SK-N-SH treated with all-trans-retinoic acid at 6 μM for 48 hours (cell line): ENCODE data around the gene ZNF212.

ENCODE experiments used
- ATAC-seq: fragments of 200-7000 bp; cut with Tn5 transposase; 3 replicates; pipeline ENCODE4 v1.9.1; 2020; ENCODE audit warnings: mild to moderate bottlenecking, moderate library complexity
- ARNTL ChIP-seq: fragments of 450-650 bp; formaldehyde crosslinking; IDR thresholded peaks from 2 replicates; pipeline ENCODE4 v1.5.0; 2020; ENCODE audit warnings: low read depth, mild to moderate bottlenecking, moderate library complexity, borderline replicate concordance
- BACH2 ChIP-seq: fragments of 250-450 bp; sonication (Bioruptor Pico); IDR thresholded peaks from 2 replicates; pipeline ENCODE4 v1.9.0; 2021; ENCODE audit warnings: mild to moderate bottlenecking, borderline replicate concordance
- CSDC2 ChIP-seq: fragments of 250-450 bp; sonication (Bioruptor Pico); IDR thresholded peaks from 2 replicates; pipeline ENCODE4 v1.5.0; 2020; ENCODE audit warnings: mild to moderate bottlenecking, moderate library complexity
- ESRRG ChIP-seq: fragments of 250-450 bp; sonication (Bioruptor Pico); IDR thresholded peaks from 2 replicates; pipeline ENCODE4 v1.6.1; 2021; ENCODE audit warnings: mild to moderate bottlenecking
- GLIS3 ChIP-seq: fragments of 250-450 bp; sonication (Bioruptor Pico); IDR thresholded peaks from 2 replicates; pipeline ENCODE4 v1.5.0; 2020; ENCODE audit warnings: mild to moderate bottlenecking, moderate library complexity
- ISL1 ChIP-seq: fragments of 250-450 bp; sonication (Bioruptor Pico); IDR thresholded peaks from 2 replicates; pipeline ENCODE4 v2.1.2; 2022; ENCODE audit warnings: mild to moderate bottlenecking, moderate library complexity
- OSR1 ChIP-seq: fragments of 250-450 bp; sonication (Bioruptor Pico); IDR thresholded peaks from 2 replicates; pipeline ENCODE4 v1.8.0; 2022; ENCODE audit warnings: moderate library complexity, mild to moderate bottlenecking, inconsistent platforms
- PPARA ChIP-seq: fragments of 250-450 bp; sonication (Bioruptor Pico); IDR thresholded peaks from 2 replicates; pipeline ENCODE4 v1.5.0; 2020; ENCODE audit warnings: mild to moderate bottlenecking, borderline replicate concordance
- RARB ChIP-seq: fragments of 250-450 bp; sonication (Bioruptor Pico); IDR thresholded peaks from 2 replicates; pipeline ENCODE4 v1.8.0; 2021; ENCODE audit warnings: mild to moderate bottlenecking, moderate library complexity
- SNAI2 ChIP-seq: fragments of 250-450 bp; sonication (Bioruptor Pico); IDR thresholded peaks from 2 replicates; pipeline ENCODE4 v1.5.0; 2020; ENCODE audit warnings: mild to moderate bottlenecking, moderate library complexity
- TCF4 ChIP-seq: fragments of 250-450 bp; sonication (Bioruptor Pico); IDR thresholded peaks from 2 replicates; pipeline ENCODE4 v1.8.0; 2021; ENCODE audit warnings: mild to moderate bottlenecking, moderate library complexity, borderline replicate concordance
- TOX ChIP-seq: fragments of 250-450 bp; sonication (Bioruptor Pico); IDR thresholded peaks from 2 replicates; pipeline ENCODE4 v1.8.0; 2021; ENCODE audit warnings: mild to moderate bottlenecking, moderate library complexity, borderline replicate concordance
- ZC3H10 ChIP-seq: fragments of 250-450 bp; sonication (Bioruptor Pico); IDR thresholded peaks from 2 replicates; pipeline ENCODE4 v1.5.1; 2021; ENCODE audit warnings: mild to moderate bottlenecking, moderate library complexity
- ZFP3 ChIP-seq: fragments of 250-450 bp; sonication (Bioruptor Pico); IDR thresholded peaks from 2 replicates; pipeline ENCODE4 v1.5.0; 2020; ENCODE audit warnings: mild to moderate bottlenecking, moderate library complexity
- ZFP30 ChIP-seq: fragments of 450-650 bp; formaldehyde crosslinking; IDR thresholded peaks from 2 replicates; pipeline ENCODE4 v1.5.0; 2022; ENCODE audit warnings: mild to moderate bottlenecking, moderate library complexity
- ZNF565 ChIP-seq: fragments of 450-650 bp; formaldehyde crosslinking; conservative IDR thresholded peaks from 2 replicates; pipeline ENCODE4 v1.5.0; 2020; ENCODE audit warnings: low read depth, mild to moderate bottlenecking, moderate library complexity
- ZNF70 ChIP-seq: fragments of 450-650 bp; formaldehyde crosslinking; IDR thresholded peaks from 2 replicates; pipeline ENCODE4 v1.5.0; 2020; ENCODE audit warnings: mild to moderate bottlenecking, moderate library complexity
- ZNF8 ChIP-seq: fragments of 450-650 bp; formaldehyde crosslinking; IDR thresholded peaks from 2 replicates; pipeline ENCODE4 v1.5.0; 2020; ENCODE audit warnings: mild to moderate bottlenecking, moderate library complexity
- TF ChIP-seq, protein P1 (sequence below): fragments of 250-450 bp; sonication (Bioruptor Pico); IDR thresholded peaks from 2 replicates; pipeline ENCODE4 v1.5.1; 2021; ENCODE audit warnings: mild to moderate bottlenecking, moderate library complexity
- TF ChIP-seq, protein P2 (sequence below): fragments of 250-450 bp; sonication (Bioruptor Pico); IDR thresholded peaks from 2 replicates; pipeline ENCODE4 v1.5.1; 2020; ENCODE audit warnings: low read depth, mild to moderate bottlenecking, moderate library complexity
- TF ChIP-seq, protein P3 (sequence below): fragments of 250-450 bp; sonication (Bioruptor Pico); IDR thresholded peaks from 2 replicates; pipeline ENCODE4 v1.5.0; 2020; ENCODE audit warnings: mild to moderate bottlenecking, moderate library complexity
- TF ChIP-seq, protein P4 (sequence below): fragments of 250-450 bp; sonication (Bioruptor Pico); IDR thresholded peaks from 2 replicates; pipeline ENCODE4 v1.8.0; 2020; ENCODE audit warnings: mild to moderate bottlenecking, moderate library complexity, borderline replicate concordance

Gene ZNF212

DNA sequence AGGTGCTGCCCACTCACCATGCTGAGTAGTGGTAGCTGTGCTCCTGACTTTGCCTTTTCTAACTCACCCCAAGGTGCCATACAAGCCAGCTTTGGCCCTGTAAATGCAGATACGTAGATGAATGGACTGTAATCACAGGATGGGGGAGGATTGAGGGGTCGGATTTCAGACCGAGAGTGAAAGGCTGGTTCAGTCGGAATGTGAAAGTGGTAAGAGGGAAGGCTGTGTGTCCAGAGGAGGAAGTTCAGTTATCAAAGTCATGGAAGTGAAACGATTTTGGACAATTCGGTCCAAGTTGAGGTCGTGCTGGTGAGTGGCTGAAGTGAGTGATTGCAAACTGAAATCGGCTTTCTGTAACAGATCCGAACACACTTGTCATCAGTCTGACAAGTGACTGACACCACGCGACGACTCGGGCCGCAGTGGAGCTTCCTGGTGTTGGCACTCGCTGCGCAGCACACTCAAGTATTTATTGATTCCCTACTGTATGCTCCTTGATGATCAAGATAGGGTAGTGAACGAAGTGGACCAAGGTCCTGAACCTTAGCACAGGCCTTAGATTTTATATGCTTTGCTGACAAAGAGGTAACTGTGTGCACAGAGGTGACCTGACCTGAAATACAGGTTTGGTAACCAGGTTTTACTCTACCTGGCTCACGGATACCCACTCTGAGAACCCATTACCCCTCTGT is 33.6 kb upstream of the ZNF212 start:
- ATAC-seq: no peak
- TF ChIP-seq, protein P1, sequence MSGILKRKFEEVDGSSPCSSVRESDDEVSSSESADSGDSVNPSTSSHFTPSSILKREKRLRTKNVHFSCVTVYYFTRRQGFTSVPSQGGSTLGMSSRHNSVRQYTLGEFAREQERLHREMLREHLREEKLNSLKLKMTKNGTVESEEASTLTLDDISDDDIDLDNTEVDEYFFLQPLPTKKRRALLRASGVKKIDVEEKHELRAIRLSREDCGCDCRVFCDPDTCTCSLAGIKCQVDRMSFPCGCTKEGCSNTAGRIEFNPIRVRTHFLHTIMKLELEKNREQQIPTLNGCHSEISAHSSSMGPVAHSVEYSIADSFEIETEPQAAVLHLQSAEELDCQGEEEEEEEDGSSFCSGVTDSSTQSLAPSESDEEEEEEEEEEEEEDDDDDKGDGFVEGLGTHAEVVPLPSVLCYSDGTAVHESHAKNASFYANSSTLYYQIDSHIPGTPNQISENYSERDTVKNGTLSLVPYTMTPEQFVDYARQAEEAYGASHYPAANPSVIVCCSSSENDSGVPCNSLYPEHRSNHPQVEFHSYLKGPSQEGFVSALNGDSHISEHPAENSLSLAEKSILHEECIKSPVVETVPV (CRISPR knock-in tag): no peak
- TF ChIP-seq ZFP30 (CRISPR knock-in tag) (no peak), CSDC2 (CRISPR knock-in tag) (no peak), PPARA (no peak), TOX (CRISPR knock-in tag) (no peak), ZNF565 (CRISPR knock-in tag) (no peak)
- TF ChIP-seq, protein P2, sequence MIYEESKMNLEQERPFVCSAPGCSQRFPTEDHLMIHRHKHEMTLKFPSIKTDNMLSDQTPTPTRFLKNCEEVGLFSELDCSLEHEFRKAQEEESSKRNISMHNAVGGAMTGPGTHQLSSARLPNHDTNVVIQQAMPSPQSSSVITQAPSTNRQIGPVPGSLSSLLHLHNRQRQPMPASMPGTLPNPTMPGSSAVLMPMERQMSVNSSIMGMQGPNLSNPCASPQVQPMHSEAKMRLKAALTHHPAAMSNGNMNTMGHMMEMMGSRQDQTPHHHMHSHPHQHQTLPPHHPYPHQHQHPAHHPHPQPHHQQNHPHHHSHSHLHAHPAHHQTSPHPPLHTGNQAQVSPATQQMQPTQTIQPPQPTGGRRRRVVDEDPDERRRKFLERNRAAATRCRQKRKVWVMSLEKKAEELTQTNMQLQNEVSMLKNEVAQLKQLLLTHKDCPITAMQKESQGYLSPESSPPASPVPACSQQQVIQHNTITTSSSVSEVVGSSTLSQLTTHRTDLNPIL (CRISPR knock-in tag): no peak
- TF ChIP-seq, all 23 proteins: peak for 0

DNA sequence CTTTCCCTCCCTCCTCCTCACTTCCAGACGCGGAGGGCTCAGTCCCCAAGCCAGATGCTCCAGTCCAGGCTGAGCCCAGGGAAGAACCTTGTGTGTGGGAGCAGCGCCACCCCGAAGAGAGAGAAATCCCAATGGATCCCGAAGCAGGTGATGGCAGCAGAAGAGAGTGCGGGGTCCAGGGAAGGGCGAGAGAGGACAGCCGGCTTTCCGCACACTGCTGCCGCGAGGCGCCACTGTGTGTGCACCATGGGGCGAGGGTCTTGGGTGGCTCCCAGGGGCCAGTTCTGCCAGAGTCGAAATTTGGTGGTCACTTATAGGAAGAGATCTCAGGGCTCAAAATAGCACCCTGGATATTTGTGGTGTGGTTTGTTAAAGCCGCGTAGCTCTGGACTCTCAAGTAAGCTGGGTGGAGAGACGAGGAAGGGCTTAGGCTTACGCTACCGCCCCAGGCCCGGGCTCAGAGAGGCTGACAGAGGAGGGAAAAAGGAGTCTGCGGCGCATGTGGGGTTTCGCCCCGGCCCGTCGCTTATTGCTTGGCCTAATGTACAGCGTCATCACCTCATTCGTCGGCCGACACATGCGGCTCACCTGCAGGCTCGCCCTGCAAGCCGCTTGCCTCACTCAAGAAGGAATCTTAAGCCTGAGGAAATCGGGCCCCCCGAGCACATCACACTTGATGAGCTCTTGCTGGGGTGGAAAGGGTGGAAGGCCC is 32.0 kb upstream of the ZNF212 start:
- TF ChIP-seq TOX (CRISPR knock-in tag) (no peak), ZNF8 (CRISPR knock-in tag) (no peak), ARNTL (CRISPR knock-in tag) (no peak), ISL1 (no peak), TCF4 (CRISPR knock-in tag) (no peak), CSDC2 (CRISPR knock-in tag) (no peak), ZFP3 (CRISPR knock-in tag) (no peak), BACH2 (CRISPR knock-in tag) (no peak), OSR1 (no peak), RARB (CRISPR knock-in tag) (no peak), PPARA (no peak), GLIS3 (CRISPR knock-in tag) (no peak), ZNF70 (CRISPR knock-in tag) (no peak), SNAI2 (no peak), ZNF565 (CRISPR knock-in tag) (no peak), ESRRG (CRISPR knock-in tag) (no peak), ZC3H10 (CRISPR knock-in tag) (no peak)
- TF ChIP-seq, protein P3, sequence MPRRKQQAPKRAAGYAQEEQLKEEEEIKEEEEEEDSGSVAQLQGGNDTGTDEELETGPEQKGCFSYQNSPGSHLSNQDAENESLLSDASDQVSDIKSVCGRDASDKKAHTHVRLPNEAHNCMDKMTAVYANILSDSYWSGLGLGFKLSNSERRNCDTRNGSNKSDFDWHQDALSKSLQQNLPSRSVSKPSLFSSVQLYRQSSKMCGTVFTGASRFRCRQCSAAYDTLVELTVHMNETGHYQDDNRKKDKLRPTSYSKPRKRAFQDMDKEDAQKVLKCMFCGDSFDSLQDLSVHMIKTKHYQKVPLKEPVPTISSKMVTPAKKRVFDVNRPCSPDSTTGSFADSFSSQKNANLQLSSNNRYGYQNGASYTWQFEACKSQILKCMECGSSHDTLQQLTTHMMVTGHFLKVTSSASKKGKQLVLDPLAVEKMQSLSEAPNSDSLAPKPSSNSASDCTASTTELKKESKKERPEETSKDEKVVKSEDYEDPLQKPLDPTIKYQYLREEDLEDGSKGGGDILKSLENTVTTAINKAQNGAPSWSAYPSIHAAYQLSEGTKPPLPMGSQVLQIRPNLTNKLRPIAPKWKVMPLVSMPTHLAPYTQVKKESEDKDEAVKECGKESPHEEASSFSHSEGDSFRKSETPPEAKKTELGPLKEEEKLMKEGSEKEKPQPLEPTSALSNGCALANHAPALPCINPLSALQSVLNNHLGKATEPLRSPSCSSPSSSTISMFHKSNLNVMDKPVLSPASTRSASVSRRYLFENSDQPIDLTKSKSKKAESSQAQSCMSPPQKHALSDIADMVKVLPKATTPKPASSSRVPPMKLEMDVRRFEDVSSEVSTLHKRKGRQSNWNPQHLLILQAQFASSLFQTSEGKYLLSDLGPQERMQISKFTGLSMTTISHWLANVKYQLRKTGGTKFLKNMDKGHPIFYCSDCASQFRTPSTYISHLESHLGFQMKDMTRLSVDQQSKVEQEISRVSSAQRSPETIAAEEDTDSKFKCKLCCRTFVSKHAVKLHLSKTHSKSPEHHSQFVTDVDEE (CRISPR knock-in tag): no peak
- TF ChIP-seq, protein P4, sequence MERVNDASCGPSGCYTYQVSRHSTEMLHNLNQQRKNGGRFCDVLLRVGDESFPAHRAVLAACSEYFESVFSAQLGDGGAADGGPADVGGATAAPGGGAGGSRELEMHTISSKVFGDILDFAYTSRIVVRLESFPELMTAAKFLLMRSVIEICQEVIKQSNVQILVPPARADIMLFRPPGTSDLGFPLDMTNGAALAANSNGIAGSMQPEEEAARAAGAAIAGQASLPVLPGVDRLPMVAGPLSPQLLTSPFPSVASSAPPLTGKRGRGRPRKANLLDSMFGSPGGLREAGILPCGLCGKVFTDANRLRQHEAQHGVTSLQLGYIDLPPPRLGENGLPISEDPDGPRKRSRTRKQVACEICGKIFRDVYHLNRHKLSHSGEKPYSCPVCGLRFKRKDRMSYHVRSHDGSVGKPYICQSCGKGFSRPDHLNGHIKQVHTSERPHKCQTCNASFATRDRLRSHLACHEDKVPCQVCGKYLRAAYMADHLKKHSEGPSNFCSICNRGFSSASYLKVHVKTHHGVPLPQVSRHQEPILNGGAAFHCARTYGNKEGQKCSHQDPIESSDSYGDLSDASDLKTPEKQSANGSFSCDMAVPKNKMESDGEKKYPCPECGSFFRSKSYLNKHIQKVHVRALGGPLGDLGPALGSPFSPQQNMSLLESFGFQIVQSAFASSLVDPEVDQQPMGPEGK (CRISPR knock-in tag): no peak
- TF ChIP-seq, protein P2 (CRISPR knock-in tag): no peak

More for the DNA sequence above, 32.0 kb upstream of the ZNF212 start:
- ATAC-seq: no peak
